ENCODE results near the gene FRAS1.

GRCh38 chr4:78591404-78591803 lies 534.3 kb downstream of the FRAS1 start:
- TF ChIP-seq FOXA1 (IDR thresholded peaks at IDR 0.05) (no peak), ELF4 (IDR thresholded peaks at IDR 0.05) (no peak), PKNOX1 (IDR thresholded peaks at IDR 0.05) (no peak), ARNT (IDR thresholded peaks at IDR 0.05) (no peak), FOXK2 (IDR thresholded peaks at IDR 0.05) (no peak), ZNF384 (IDR thresholded peaks at IDR 0.05) (no peak), HDGF (IDR thresholded peaks at IDR 0.05; ENCODE audit: borderline replicate concordance) (no peak)

Measured in HEK293T (cell line).